ENCODE results near the gene FBXW8.

GRCh38 chr12:116984098-116984497 lies 73.3 kb downstream of the FBXW8 start:
- no peak for TF ChIP-seq CTCF (conservative IDR thresholded peaks at IDR 0.05 in 1 of 2, IDR thresholded peaks at IDR 0.05 in 1 of 2; ENCODE audit: low read depth in 1 of 2, low read length in 2 of 2)
- TF ChIP-seq EZH2 (IDR thresholded peaks at IDR 0.05; ENCODE audit: low read length, missing control alignments) = no peak
